GM23338 (cell line): ENCODE results near the gene GARS1. TPM values are rescaled to one million over a fixed set of nuclear protein-coding genes. Genes with fewer than 3 reads are reported as not detected.

Source experiments
- ATAC-seq: fragments of 200-7000 bp; cut with Tn5 transposase; 3 replicates; pipeline ENCODE4 v1.9.1; 2020
- DNase-seq: peaks from one replicate; pipeline ENCODE4 v3.0.0-alpha.2; 2015; ENCODE audit warnings: low spot score
- H2AFZ ChIP-seq: fragments of 200-600 bp; sonication (generic); 2 replicates; pipeline ENCODE4 v1.8.0; 2016; ENCODE audit warnings: antibody characterized with exemption, mild to moderate bottlenecking, moderate library complexity
- H3F3A ChIP-seq: fragments of 200-600 bp; sonication (generic); replicated peaks from 2 replicates; pipeline ENCODE4 v1.8.0; 2017; ENCODE audit warnings: antibody characterized with exemption, mixed run types, low read depth
- H3K27ac ChIP-seq: fragments of 200-600 bp; sonication (generic); 2 replicates; pipeline ENCODE4 v1.6.1; 2016; ENCODE audit warnings: low read depth
- H3K27me3 ChIP-seq: fragments of 200-600 bp; sonication (generic); 2 replicates; pipeline ENCODE4 v1.8.0; 2016; ENCODE audit warnings: mild to moderate bottlenecking, mixed run types, moderate library complexity; ENCODE audit not compliant: insufficient read depth
- H3K36me3 ChIP-seq: fragments of 200-600 bp; sonication (generic); 2 replicates; pipeline ENCODE4 v1.8.0; 2016; ENCODE audit warnings: mild to moderate bottlenecking; ENCODE audit not compliant: insufficient read depth
- H3K4me1 ChIP-seq: fragments of 200-600 bp; sonication (generic); 2 replicates; pipeline ENCODE4 v1.8.0; 2016; ENCODE audit warnings: mild to moderate bottlenecking, moderate library complexity; ENCODE audit not compliant: insufficient read depth
- H3K4me2 ChIP-seq: fragments of 200-600 bp; sonication (generic); 2 replicates; pipeline ENCODE4 v1.7.1; 2017; ENCODE audit warnings: mixed run types
- H3K4me3 ChIP-seq: fragments of 200-600 bp; sonication (generic); 2 replicates; pipeline ENCODE4 v1.6.1; 2016; ENCODE audit warnings: mixed run types
- H3K79me2 ChIP-seq: fragments of 200-600 bp; sonication (generic); replicated peaks from 2 replicates; pipeline ENCODE4 v1.8.0; 2017; ENCODE audit warnings: mild to moderate bottlenecking; ENCODE audit not compliant: insufficient read depth
- H3K9me2 ChIP-seq: fragments of 200-600 bp; sonication (generic); 2 replicates; pipeline ENCODE4 v1.8.0; 2017; ENCODE audit not compliant: insufficient read depth
- H4K20me1 ChIP-seq: fragments of 200-600 bp; sonication (generic); replicated peaks from 2 replicates; pipeline ENCODE4 v1.8.0; 2017; ENCODE audit warnings: mild to moderate bottlenecking; ENCODE audit not compliant: insufficient read depth
- H3K27ac Mint-ChIP-seq: 2 replicates; pipeline ENCODE4 v1.8.0; 2020; ENCODE audit warnings: inconsistent platforms, mild to moderate bottlenecking, moderate library complexity, mixed read lengths
- H3K27me3 Mint-ChIP-seq: 3 replicates; pipeline ENCODE4 v1.8.0; 2022; ENCODE audit warnings: low read depth, mild to moderate bottlenecking, moderate library complexity, mixed read lengths, inconsistent platforms; ENCODE audit not compliant: insufficient read depth, poor library complexity
- H3K36me3 Mint-ChIP-seq: 3 replicates; pipeline ENCODE4 v1.8.0; 2021; ENCODE audit warnings: low read depth, mild to moderate bottlenecking, inconsistent platforms, moderate library complexity, mixed read lengths
- H3K4me1 Mint-ChIP-seq: 3 replicates; pipeline ENCODE4 v1.8.0; 2020; ENCODE audit warnings: mild to moderate bottlenecking, inconsistent platforms, mixed read lengths
- H3K4me3 Mint-ChIP-seq: 3 replicates; pipeline ENCODE4 v1.8.0; 2021; ENCODE audit warnings: moderate library complexity, mild to moderate bottlenecking, inconsistent platforms, mixed read lengths
- H3K9me3 Mint-ChIP-seq: 3 replicates; pipeline ENCODE4 v1.8.0; 2020; ENCODE audit warnings: moderate library complexity, mild to moderate bottlenecking, inconsistent platforms, mixed read lengths
- CREB1 ChIP-seq: fragments of 250-450 bp; sonication (Bioruptor Pico); IDR thresholded peaks from 2 replicates; pipeline ENCODE4 v1.5.0; 2020; ENCODE audit warnings: low read depth, mild to moderate bottlenecking, moderate library complexity
- EZH2 ChIP-seq: fragments of 200-600 bp; sonication (generic); IDR thresholded peaks from one replicate; pipeline ENCODE4 v1.8.0; 2017; ENCODE audit warnings: antibody characterized with exemption, mild to moderate bottlenecking, low read depth; ENCODE audit not compliant: unreplicated experiment
- EZH2phosphoT487 ChIP-seq: fragments of 200-600 bp; sonication (generic); IDR thresholded peaks from one replicate; pipeline ENCODE4 v1.8.1; 2018; ENCODE audit warnings: antibody characterized with exemption; ENCODE audit not compliant: unreplicated experiment
- NANOG ChIP-seq: IDR thresholded peaks from 2 replicates; pipeline ENCODE4 v1.6.1; 2016; ENCODE audit warnings: antibody characterized with exemption, borderline replicate concordance
- POLR2AphosphoS5 ChIP-seq: IDR thresholded peaks from 2 replicates; pipeline ENCODE4 v1.6.1; 2016; ENCODE audit warnings: antibody characterized with exemption, low read depth
- STAT1 ChIP-seq: IDR thresholded peaks from one replicate; pipeline ENCODE4 v1.6.1; 2016; ENCODE audit warnings: antibody characterized with exemption; ENCODE audit not compliant: unreplicated experiment
- ZNF114 ChIP-seq: fragments of 250-450 bp; sonication (Bioruptor Pico); IDR thresholded peaks from 2 replicates; pipeline ENCODE4 v1.5.0; 2020; ENCODE audit warnings: mild to moderate bottlenecking, moderate library complexity
- ZNF331 ChIP-seq: fragments of 250-450 bp; sonication (Bioruptor Pico); IDR thresholded peaks from 2 replicates; pipeline ENCODE4 v1.5.0; 2020; ENCODE audit warnings: low read depth, mild to moderate bottlenecking, moderate library complexity
- polyA plus RNA-seq: library from polyadenylated mRNA; unstranded; fragments of >200 nt; fragmentation: Nextera tagmentation; extraction: Ambion mirVana; gene quantifications from 2 replicates; pipeline ENCODE4 v1.2.1, GENCODE V29; 2016
- total RNA-seq: library from RNA; depleted of rRNA; stranded (reverse); fragments of >200 nt; shearing (Covaris generic); gene quantifications from 2 replicates; pipeline ENCODE4 v1.2.3, GENCODE V29; 2014
- TF ChIP-seq, protein P1 (sequence below): IDR thresholded peaks from one replicate; pipeline ENCODE4 v1.6.1; 2018; ENCODE audit warnings: antibody characterized with exemption; ENCODE audit not compliant: unreplicated experiment
- TF ChIP-seq, protein P2 (sequence below), 2 experiments: fragments of 200-600 bp in 1 of 2; sonication (generic) in 1 of 2; conservative IDR thresholded peaks; 2 replicates each; pipeline versions ENCODE4 v1.5.1 to v1.6.1; 2016 to 2017; ENCODE audit warnings: antibody characterized with exemption in 2 of 2, low read depth in 2 of 2, mild to moderate bottlenecking in 2 of 2, moderate library complexity in 1 of 2
- TF ChIP-seq, protein P3 (sequence below): IDR thresholded peaks from 2 replicates; pipeline ENCODE4 v1.6.1; 2016; ENCODE audit warnings: antibody characterized with exemption

Gene GARS1
- total and polyA plus RNA-seq, 2 experiments from 2014 or later: 207 to 241 TPM

DNA sequence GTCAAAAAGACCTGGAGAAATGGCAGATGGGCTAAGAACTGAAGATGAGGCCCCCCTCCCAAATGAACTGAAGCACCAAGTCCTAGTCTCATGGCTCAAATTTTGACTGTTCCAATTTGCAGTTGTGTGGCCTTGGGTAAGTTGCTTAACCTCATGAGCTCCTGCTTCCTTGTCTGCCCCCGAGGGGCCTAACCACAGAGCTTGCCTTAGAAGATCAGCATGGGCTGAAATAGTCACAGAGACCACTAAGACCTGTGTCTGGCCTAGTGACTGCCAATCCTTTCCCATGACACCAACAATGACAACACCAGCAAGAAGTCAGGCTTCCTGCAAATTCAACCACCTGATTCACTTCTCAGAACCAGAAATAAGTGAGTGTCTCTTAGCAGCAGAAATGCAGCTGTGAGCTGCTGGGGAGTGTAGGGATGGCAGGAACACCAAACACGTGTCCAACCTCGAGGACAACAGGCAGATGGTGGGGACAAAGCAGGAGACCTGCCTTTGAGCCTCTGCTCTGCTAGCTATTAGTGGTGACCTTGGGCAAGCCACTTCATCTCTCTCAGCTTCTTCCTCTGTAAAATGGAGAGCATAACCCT lies 63.9 kb downstream of the GARS1 start:
- H3K27ac Mint-ChIP-seq: no peak overlapping the region
- no peak for ATAC-seq
- no peak overlapping the region for H3K4me3 Mint-ChIP-seq
- Histone ChIP-seq H2AFZ (no peak overlapping the region), H3K36me3 (no peaks in the 10 kb centered on the region), H3K27me3 (no peaks in the 10 kb centered on the region), H3K4me2 (no peak overlapping the region), H3K79me2 (no peaks in the 10 kb centered on the region), H3K4me1 (no peaks in the 10 kb centered on the region), H3K4me3 (no peak overlapping the region), H3K9me2 (0 out of 2 replicates have a peak, but pooled peaks cover 5% of the 10 kb centered on the region), H3K27ac (no peak overlapping the region), H3F3A (no peaks in the 10 kb centered on the region), H4K20me1 (no peaks in the 10 kb centered on the region)
- no peaks in the 10 kb centered on the region for H3K9me3 Mint-ChIP-seq
- H3K27me3 Mint-ChIP-seq: peaks cover 10% of the 10 kb centered on the region
- TF ChIP-seq, protein P1, sequence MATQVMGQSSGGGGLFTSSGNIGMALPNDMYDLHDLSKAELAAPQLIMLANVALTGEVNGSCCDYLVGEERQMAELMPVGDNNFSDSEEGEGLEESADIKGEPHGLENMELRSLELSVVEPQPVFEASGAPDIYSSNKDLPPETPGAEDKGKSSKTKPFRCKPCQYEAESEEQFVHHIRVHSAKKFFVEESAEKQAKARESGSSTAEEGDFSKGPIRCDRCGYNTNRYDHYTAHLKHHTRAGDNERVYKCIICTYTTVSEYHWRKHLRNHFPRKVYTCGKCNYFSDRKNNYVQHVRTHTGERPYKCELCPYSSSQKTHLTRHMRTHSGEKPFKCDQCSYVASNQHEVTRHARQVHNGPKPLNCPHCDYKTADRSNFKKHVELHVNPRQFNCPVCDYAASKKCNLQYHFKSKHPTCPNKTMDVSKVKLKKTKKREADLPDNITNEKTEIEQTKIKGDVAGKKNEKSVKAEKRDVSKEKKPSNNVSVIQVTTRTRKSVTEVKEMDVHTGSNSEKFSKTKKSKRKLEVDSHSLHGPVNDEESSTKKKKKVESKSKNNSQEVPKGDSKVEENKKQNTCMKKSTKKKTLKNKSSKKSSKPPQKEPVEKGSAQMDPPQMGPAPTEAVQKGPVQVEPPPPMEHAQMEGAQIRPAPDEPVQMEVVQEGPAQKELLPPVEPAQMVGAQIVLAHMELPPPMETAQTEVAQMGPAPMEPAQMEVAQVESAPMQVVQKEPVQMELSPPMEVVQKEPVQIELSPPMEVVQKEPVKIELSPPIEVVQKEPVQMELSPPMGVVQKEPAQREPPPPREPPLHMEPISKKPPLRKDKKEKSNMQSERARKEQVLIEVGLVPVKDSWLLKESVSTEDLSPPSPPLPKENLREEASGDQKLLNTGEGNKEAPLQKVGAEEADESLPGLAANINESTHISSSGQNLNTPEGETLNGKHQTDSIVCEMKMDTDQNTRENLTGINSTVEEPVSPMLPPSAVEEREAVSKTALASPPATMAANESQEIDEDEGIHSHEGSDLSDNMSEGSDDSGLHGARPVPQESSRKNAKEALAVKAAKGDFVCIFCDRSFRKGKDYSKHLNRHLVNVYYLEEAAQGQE: no peak
- TF ChIP-seq ZNF114 (CRISPR knock-in tag): no peak
- H3K36me3 Mint-ChIP-seq: no peaks in the 10 kb centered on the region; the same call in 2 of the 3 replicates
- no peaks in the 10 kb centered on the region for H3K4me1 Mint-ChIP-seq
- DNase-seq: no peak

DNA sequence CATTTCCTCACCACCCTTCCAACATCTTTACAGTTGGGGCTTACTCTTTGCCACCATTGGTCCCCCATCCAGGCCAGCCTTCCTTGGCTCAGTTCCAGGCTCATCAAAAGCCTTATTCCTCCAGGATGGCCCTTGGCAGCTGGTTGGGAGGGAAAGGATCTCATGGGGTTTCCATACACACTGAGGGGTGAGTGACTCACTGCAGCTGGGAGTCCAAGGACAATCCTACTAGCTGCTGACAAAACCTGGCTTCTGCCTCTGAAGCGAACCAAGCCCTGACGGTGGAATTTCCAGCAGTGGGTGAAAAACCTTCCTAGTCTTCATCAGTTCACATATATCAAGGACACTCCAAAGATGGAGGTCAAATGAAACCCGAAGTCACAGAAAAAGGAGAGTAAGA lies 64.6 kb downstream of the GARS1 start:
- H3K36me3 ChIP-seq: no peaks in the 10 kb centered on the region
- H2AFZ ChIP-seq: no peak overlapping the region
- H3K4me1 ChIP-seq: no peaks in the 10 kb centered on the region
- peaks cover 8% of the 10 kb centered on the region for H3K27me3 Mint-ChIP-seq
- H3K79me2 ChIP-seq: no peaks in the 10 kb centered on the region
- no peaks in the 10 kb centered on the region for H3K9me3 Mint-ChIP-seq
- no peaks in the 10 kb centered on the region for H4K20me1 ChIP-seq
- no peaks in the 10 kb centered on the region for H3K27me3 ChIP-seq
- H3K9me2 ChIP-seq: 0 out of 2 replicates have a peak, but pooled peaks cover 5% of the 10 kb centered on the region
- ATAC-seq (no peak), DNase-seq (no peak)
- no peaks in the 10 kb centered on the region for H3K4me1 Mint-ChIP-seq
- no peaks in the 10 kb centered on the region for H3K36me3 Mint-ChIP-seq
- H3K27ac Mint-ChIP-seq: no peak overlapping the region
- no peak overlapping the region for H3K27ac ChIP-seq
- no peak overlapping the region for H3K4me2 ChIP-seq
- H3K4me3 Mint-ChIP-seq: no peak overlapping the region
- no peaks in the 10 kb centered on the region for H3F3A ChIP-seq
- no peak overlapping the region for H3K4me3 ChIP-seq
- TF ChIP-seq, protein P2, sequence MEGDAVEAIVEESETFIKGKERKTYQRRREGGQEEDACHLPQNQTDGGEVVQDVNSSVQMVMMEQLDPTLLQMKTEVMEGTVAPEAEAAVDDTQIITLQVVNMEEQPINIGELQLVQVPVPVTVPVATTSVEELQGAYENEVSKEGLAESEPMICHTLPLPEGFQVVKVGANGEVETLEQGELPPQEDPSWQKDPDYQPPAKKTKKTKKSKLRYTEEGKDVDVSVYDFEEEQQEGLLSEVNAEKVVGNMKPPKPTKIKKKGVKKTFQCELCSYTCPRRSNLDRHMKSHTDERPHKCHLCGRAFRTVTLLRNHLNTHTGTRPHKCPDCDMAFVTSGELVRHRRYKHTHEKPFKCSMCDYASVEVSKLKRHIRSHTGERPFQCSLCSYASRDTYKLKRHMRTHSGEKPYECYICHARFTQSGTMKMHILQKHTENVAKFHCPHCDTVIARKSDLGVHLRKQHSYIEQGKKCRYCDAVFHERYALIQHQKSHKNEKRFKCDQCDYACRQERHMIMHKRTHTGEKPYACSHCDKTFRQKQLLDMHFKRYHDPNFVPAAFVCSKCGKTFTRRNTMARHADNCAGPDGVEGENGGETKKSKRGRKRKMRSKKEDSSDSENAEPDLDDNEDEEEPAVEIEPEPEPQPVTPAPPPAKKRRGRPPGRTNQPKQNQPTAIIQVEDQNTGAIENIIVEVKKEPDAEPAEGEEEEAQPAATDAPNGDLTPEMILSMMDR (conservative IDR thresholded peaks at IDR 0.05; ENCODE audit: low read depth in 2 of 2): no peak
- TF ChIP-seq, protein P1: no peak
- TF ChIP-seq EZH2 (no peak), STAT1 (no peak), ZNF331 (CRISPR knock-in tag) (no peak), EZH2phosphoT487 (no peak), POLR2AphosphoS5 (no peak), NANOG (no peak), CREB1 (CRISPR knock-in tag) (no peak)
- TF ChIP-seq, protein P3, sequence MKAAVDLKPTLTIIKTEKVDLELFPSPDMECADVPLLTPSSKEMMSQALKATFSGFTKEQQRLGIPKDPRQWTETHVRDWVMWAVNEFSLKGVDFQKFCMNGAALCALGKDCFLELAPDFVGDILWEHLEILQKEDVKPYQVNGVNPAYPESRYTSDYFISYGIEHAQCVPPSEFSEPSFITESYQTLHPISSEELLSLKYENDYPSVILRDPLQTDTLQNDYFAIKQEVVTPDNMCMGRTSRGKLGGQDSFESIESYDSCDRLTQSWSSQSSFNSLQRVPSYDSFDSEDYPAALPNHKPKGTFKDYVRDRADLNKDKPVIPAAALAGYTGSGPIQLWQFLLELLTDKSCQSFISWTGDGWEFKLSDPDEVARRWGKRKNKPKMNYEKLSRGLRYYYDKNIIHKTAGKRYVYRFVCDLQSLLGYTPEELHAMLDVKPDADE: no peak
